Neural progenitor cell (in vitro differentiated cells): ENCODE measurements around the gene MYBPHL. TPM values are rescaled to one million over a fixed set of nuclear protein-coding genes. Genes with fewer than 3 reads are reported as not detected.

Experiments
- DNase-seq: peaks from one replicate; pipeline ENCODE4 v3.0.0-alpha.2; 2016; ENCODE audit warnings: low spot score
- H2AFZ ChIP-seq: fragments of 200-600 bp; sonication (generic); replicated peaks from 2 replicates; pipeline ENCODE4 v1.6.1; 2016; ENCODE audit warnings: antibody characterized with exemption
- H3F3A ChIP-seq: fragments of 200-600 bp; sonication (generic); 2 replicates; pipeline ENCODE4 v1.6.1; 2016; ENCODE audit warnings: antibody characterized with exemption, low read depth
- H3K27ac ChIP-seq: fragments of 200-600 bp; sonication (generic); 2 replicates; pipeline ENCODE4 v1.5.1; 2016; ENCODE audit warnings: mild to moderate bottlenecking
- H3K27me3 ChIP-seq: fragments of 200-600 bp; sonication (generic); 2 replicates; pipeline ENCODE4 v1.6.1; 2016; ENCODE audit warnings: mild to moderate bottlenecking, moderate library complexity
- H3K36me3 ChIP-seq: fragments of 200-600 bp; sonication (generic); 2 replicates; pipeline ENCODE4 v1.5.1; 2016
- H3K4me1 ChIP-seq: fragments of 200-600 bp; sonication (generic); 2 replicates; pipeline ENCODE4 v1.6.1; 2016; ENCODE audit warnings: mixed run types
- H3K4me2 ChIP-seq: fragments of 200-600 bp; sonication (generic); 2 replicates; pipeline ENCODE4 v1.6.1; 2016
- H3K4me3 ChIP-seq: fragments of 200-600 bp; sonication (generic); 2 replicates; pipeline ENCODE4 v1.5.1; 2016
- H3K79me2 ChIP-seq: fragments of 200-600 bp; sonication (generic); 2 replicates; pipeline ENCODE4 v1.6.1; 2016; ENCODE audit warnings: low read depth
- H3K9ac ChIP-seq: fragments of 200-600 bp; sonication (generic); 2 replicates; pipeline ENCODE4 v1.6.1; 2016
- H3K9me3 ChIP-seq: fragments of 200-600 bp; sonication (generic); 2 replicates; pipeline ENCODE4 v1.5.1; 2016; ENCODE audit warnings: low read depth
- H4K20me1 ChIP-seq: fragments of 200-600 bp; sonication (generic); 2 replicates; pipeline ENCODE4 v1.6.1; 2016; ENCODE audit warnings: low read depth
- H3K27ac Mint-ChIP-seq: 3 replicates; pipeline ENCODE4 v1.8.0; 2021; ENCODE audit warnings: mixed read lengths
- H3K27me3 Mint-ChIP-seq: 2 replicates; pipeline ENCODE4 v1.8.0; 2022; ENCODE audit warnings: low read depth, mild to moderate bottlenecking, inconsistent platforms, moderate library complexity, mixed read lengths; ENCODE audit not compliant: insufficient read depth
- H3K36me3 Mint-ChIP-seq: 3 replicates; pipeline ENCODE4 v1.8.0; 2021; ENCODE audit warnings: mixed read lengths
- H3K4me1 Mint-ChIP-seq: 3 replicates; pipeline ENCODE4 v1.8.0; 2021; ENCODE audit warnings: mixed read lengths
- H3K4me3 Mint-ChIP-seq: 3 replicates; pipeline ENCODE4 v1.8.0; 2021; ENCODE audit warnings: mild to moderate bottlenecking, moderate library complexity, mixed read lengths
- H3K9me3 Mint-ChIP-seq: 3 replicates; pipeline ENCODE4 v1.8.0; 2020; ENCODE audit warnings: mixed read lengths
- CTCF ChIP-seq: fragments of 200-600 bp; sonication (generic); IDR thresholded peaks from 2 replicates; pipeline ENCODE4 v1.5.1; 2017; ENCODE audit warnings: antibody characterized with exemption, mild to moderate bottlenecking
- EZH2 ChIP-seq: fragments of 200-600 bp; sonication (generic); IDR thresholded peaks from 2 replicates; pipeline ENCODE4 v1.6.1; 2017; ENCODE audit warnings: antibody characterized with exemption, mild to moderate bottlenecking, moderate library complexity
- EZH2phosphoT487 ChIP-seq: fragments of 200-600 bp; sonication (generic); IDR thresholded peaks from 2 replicates; pipeline ENCODE4 v1.6.1; 2017; ENCODE audit warnings: antibody characterized with exemption
- total RNA-seq: library from RNA; depleted of rRNA; stranded (reverse); fragments of >200 nt; gene quantifications from 2 replicates; pipeline ENCODE4 v1.2.3, GENCODE V29; 2015; ENCODE audit warnings: low replicate concordance

MYBPHL gene
- total RNA-seq, 1 donor from 2014 or later, result not detected

DNA sequence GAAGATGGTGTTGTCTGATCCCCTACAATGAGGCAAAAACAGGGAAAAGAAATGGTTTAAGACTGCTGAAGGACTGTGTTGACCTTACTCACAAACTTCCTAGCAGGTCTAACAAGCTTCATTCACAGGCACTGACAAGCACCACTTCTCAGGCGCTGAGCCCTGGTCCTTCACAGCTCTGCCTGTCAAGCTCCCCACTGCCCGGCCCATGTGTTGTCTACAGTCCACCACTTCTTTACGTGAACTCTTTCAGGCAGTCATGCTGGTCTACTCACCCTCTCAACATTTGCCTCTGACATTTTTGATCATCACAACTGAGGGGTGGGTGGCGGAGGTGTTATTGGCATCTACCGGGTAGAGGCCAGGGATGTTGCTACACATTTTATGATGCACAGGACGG, 40.7 kb upstream of the MYBPHL start:
- Histone ChIP-seq H3K4me3 (no peak overlapping the region), H3K4me1 (peaks cover 23% of the 10 kb centered on the region), H3K4me2 (no peak overlapping the region), H3K27me3 (no peaks in the 10 kb centered on the region), H3K9ac (no peak overlapping the region), H3K79me2 (no peaks in the 10 kb centered on the region), H3K36me3 (no peaks in the 10 kb centered on the region), H2AFZ (no peak overlapping the region), H4K20me1 (no peaks in the 10 kb centered on the region), H3K9me3 (no peaks in the 10 kb centered on the region), H3K27ac (no peak overlapping the region), H3F3A (peaks cover 27% of the 10 kb centered on the region)
- H3K9me3 Mint-ChIP-seq, result no peaks in the 10 kb centered on the region
- no peak for DNase-seq
- H3K27me3 Mint-ChIP-seq, result peaks cover 3% of the 10 kb centered on the region
- peaks cover 15% of the 10 kb centered on the region for H3K36me3 Mint-ChIP-seq
- TF ChIP-seq CTCF (no peak), EZH2 (no peak), EZH2phosphoT487 (no peak)
- H3K27ac Mint-ChIP-seq, result no peak overlapping the region
- no peak overlapping the region for H3K4me3 Mint-ChIP-seq
- H3K4me1 Mint-ChIP-seq, result no peaks in the 10 kb centered on the region

GRCh38 chr1:109341944-109342930, 35.4 kb upstream of the MYBPHL start:
- no peak overlapping the region for H3K4me3 Mint-ChIP-seq
- H3K27me3 Mint-ChIP-seq, result peaks cover 3% of the 10 kb centered on the region
- H3K27ac Mint-ChIP-seq, result no peak overlapping the region
- Histone ChIP-seq H4K20me1 (no peaks in the 10 kb centered on the region), H3K79me2 (no peaks in the 10 kb centered on the region), H3K9me3 (no peaks in the 10 kb centered on the region), H2AFZ (no peak overlapping the region), H3K9ac (no peak overlapping the region), H3K4me3 (no peak overlapping the region), H3K36me3 (peaks cover 7% of the 10 kb centered on the region), H3K4me2 (no peak overlapping the region), H3K27me3 (no peaks in the 10 kb centered on the region), H3K27ac (no peak overlapping the region), H3F3A (no peaks in the 10 kb centered on the region), H3K4me1 (no peaks in the 10 kb centered on the region)
- DNase-seq, result no peak
- no peak for TF ChIP-seq EZH2
- no peaks in the 10 kb centered on the region for H3K9me3 Mint-ChIP-seq
- peaks cover 31% of the 10 kb centered on the region for H3K36me3 Mint-ChIP-seq
- H3K4me1 Mint-ChIP-seq, result no peaks in the 10 kb centered on the region

GRCh38 chr1:109338608-109339007, 31.8 kb upstream of the MYBPHL start:
- Histone ChIP-seq H3K27me3 (no peaks in the 10 kb centered on the region), H2AFZ (no peak overlapping the region), H3K9ac (no peak overlapping the region), H3F3A (no peaks in the 10 kb centered on the region), H3K4me2 (no peak overlapping the region), H3K9me3 (no peaks in the 10 kb centered on the region), H3K79me2 (no peaks in the 10 kb centered on the region), H3K36me3 (peaks cover 12% of the 10 kb centered on the region), H3K4me1 (no peaks in the 10 kb centered on the region), H3K4me3 (no peak overlapping the region), H3K27ac (no peak overlapping the region), H4K20me1 (no peaks in the 10 kb centered on the region)
- Mint-ChIP-seq H3K4me1 (no peaks in the 10 kb centered on the region), H3K27ac (no peak overlapping the region), H3K4me3 (no peak overlapping the region), H3K27me3 (no peaks in the 10 kb centered on the region), H3K36me3 (peaks cover 38% of the 10 kb centered on the region), H3K9me3 (peaks cover 2% of the 10 kb centered on the region)
- no peak for TF ChIP-seq EZH2
- TF ChIP-seq EZH2phosphoT487, result no peak
- TF ChIP-seq CTCF, result no peak
- DNase-seq, result no peak

DNA sequence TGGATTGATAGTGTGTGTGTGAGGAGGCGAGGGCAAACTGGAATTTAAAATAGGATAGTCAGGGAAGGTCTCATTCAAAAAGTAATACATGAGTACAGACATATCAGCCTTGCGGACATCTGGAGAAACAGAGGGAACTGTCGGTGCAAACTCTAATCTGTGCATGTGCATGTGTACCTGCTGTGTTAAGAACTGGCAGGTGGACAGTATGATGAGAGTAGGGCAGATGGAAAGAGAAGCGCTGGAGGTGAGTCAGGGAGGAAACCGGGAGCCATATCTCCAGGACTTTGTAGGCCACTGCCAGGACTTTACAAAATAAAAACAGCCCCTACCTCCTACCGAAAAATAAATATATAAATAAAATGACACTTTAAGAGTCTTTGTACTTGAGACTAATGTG, 31.3 kb upstream of the MYBPHL start:
- Mint-ChIP-seq H3K9me3 (peaks cover 5% of the 10 kb centered on the region), H3K4me1 (no peaks in the 10 kb centered on the region), H3K27ac (peak overlapping the region; percentile 15), H3K36me3 (peaks cover 43% of the 10 kb centered on the region), H3K27me3 (no peaks in the 10 kb centered on the region), H3K4me3 (no peak overlapping the region)
- Histone ChIP-seq H3K4me2 (no peak overlapping the region), H3K4me3 (no peak overlapping the region), H3K79me2 (no peaks in the 10 kb centered on the region), H3K4me1 (no peaks in the 10 kb centered on the region), H4K20me1 (no peaks in the 10 kb centered on the region), H2AFZ (no peak overlapping the region), H3K36me3 (peaks cover 16% of the 10 kb centered on the region), H3F3A (no peaks in the 10 kb centered on the region), H3K27ac (no peak overlapping the region), H3K27me3 (no peaks in the 10 kb centered on the region), H3K9ac (no peak overlapping the region), H3K9me3 (no peaks in the 10 kb centered on the region)
- no peak for DNase-seq
- no peak for TF ChIP-seq EZH2phosphoT487
- TF ChIP-seq CTCF, result no peak
- no peak for TF ChIP-seq EZH2
